CD4-positive, CD25-positive, alpha-beta regulatory T cell (primary cell): ENCODE data around the gene MYOCD. TPM values are rescaled to one million over a fixed set of nuclear protein-coding genes. Genes with fewer than 3 reads are reported as not detected.

Source experiments
- ATAC-seq, 2 donors: fragments of 150-1000 bp; cut with Tn5 transposase; one replicate each; pipeline ENCODE4 v1.10.0; 2021; ENCODE audit warnings: low read depth in 2 of 2, moderate number of reproducible peaks in 2 of 2, moderate library complexity in 1 of 2
- DNase-seq, 3 donors: peaks; one replicate each; pipeline versions ENCODE4 v3.0.0 to v3.0.0-alpha.2; 2012 to 2022; ENCODE audit warnings: mixed read lengths in 1 of 3
- H3K27ac ChIP-seq: one replicate; pipeline ENCODE4 v1.7.0; 2013; ENCODE audit warnings: mild to moderate bottlenecking, low read length; ENCODE audit not compliant: insufficient read depth, poor library complexity, severe bottlenecking
- H3K27me3 ChIP-seq: one replicate; pipeline ENCODE4 v1.7.0; 2013; ENCODE audit warnings: low read length; ENCODE audit not compliant: control insufficient read depth, insufficient read depth
- H3K36me3 ChIP-seq: one replicate; pipeline ENCODE4 v1.7.0; 2013; ENCODE audit warnings: mild to moderate bottlenecking, low read length, moderate library complexity; ENCODE audit not compliant: control insufficient read depth, insufficient read depth
- H3K4me1 ChIP-seq: 2 replicates; pipeline ENCODE4 v1.7.0; 2013; ENCODE audit warnings: mild to moderate bottlenecking, low read length; ENCODE audit not compliant: insufficient read depth, control insufficient read depth, poor library complexity, severe bottlenecking
- H3K4me3 ChIP-seq: one replicate; pipeline ENCODE4 v1.7.0; 2013; ENCODE audit warnings: low read depth, mild to moderate bottlenecking, low read length, moderate library complexity
- H3K9me3 ChIP-seq, 2 experiments: 1 replicate in 1 of 2; 2 replicates in 1 of 2; pipeline ENCODE4 v1.7.0; 2013; ENCODE audit warnings: low read length in 2 of 2, mild to moderate bottlenecking in 1 of 2, moderate library complexity in 1 of 2; ENCODE audit not compliant: control insufficient read depth in 2 of 2
- H3K27ac Mint-ChIP-seq, 3 donors: one replicate each; pipeline ENCODE4 v1.8.0; 2020 to 2022; ENCODE audit warnings: mild to moderate bottlenecking in 3 of 3, mixed read lengths in 3 of 3, moderate library complexity in 2 of 3
- H3K27me3 Mint-ChIP-seq: one replicate; pipeline ENCODE4 v1.8.0; 2022; ENCODE audit warnings: mild to moderate bottlenecking, mixed read lengths
- H3K36me3 Mint-ChIP-seq: one replicate; pipeline ENCODE4 v1.8.0; 2020; ENCODE audit warnings: mixed read lengths
- H3K4me1 Mint-ChIP-seq, 4 donors: one replicate each; pipeline ENCODE4 v1.8.0; 2020 to 2022; ENCODE audit warnings: mixed read lengths in 4 of 4, mild to moderate bottlenecking in 1 of 4
- H3K4me3 Mint-ChIP-seq, 4 donors: one replicate each; pipeline ENCODE4 v1.8.0; 2020 to 2022; ENCODE audit warnings: mild to moderate bottlenecking in 4 of 4, mixed read lengths in 4 of 4, moderate library complexity in 3 of 4
- H3K9me3 Mint-ChIP-seq, 7 donors: one replicate each; pipeline ENCODE4 v1.8.0; 2020 to 2022; ENCODE audit warnings: mixed read lengths in 7 of 7, mild to moderate bottlenecking in 3 of 7, moderate library complexity in 2 of 7
- polyA plus RNA-seq, 4 donors: library from polyadenylated mRNA; unstranded; fragments of 300-500 nt; fragmentation: Illumina TruSeq; gene quantifications; one replicate each; pipeline ENCODE4 v1.2.3, GENCODE V29; 2021
- total RNA-seq: library from RNA; stranded (reverse); gene quantifications from one replicate; pipeline ENCODE4 v1.2.3, GENCODE V29; 2022

MYOCD gene
- total and polyA plus RNA-seq, 5 donors from 2014 or later, result not detected

DNA sequence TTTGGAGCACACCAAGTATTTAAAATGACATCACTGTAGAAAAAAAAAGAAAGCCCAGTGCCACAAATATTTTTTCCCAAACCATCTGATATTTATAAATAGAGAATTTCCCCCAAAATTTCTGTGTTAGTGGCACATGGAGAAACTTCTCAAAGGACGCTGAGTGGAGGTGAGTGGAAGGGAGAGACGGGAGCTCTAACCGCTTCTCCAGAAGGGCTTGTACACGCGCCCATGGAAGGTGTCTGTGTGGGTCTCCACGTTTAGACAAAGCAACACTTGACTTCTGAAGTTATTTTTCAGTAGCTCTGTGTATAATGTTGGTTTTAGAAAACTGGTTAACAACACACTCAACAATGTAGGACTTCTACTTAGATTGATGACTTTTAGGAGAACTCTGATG lies 1.0 kb downstream of the MYOCD start:
- no peak for ATAC-seq
- no peaks in the 10 kb centered on the region for H3K9me3 ChIP-seq
- no peaks in the 10 kb centered on the region for H3K4me1 ChIP-seq
- no peak for DNase-seq
- Mint-ChIP-seq H3K36me3 (no peaks in the 10 kb centered on the region), H3K27me3 (peaks cover 35% of the 10 kb centered on the region), H3K4me3 (no peak overlapping the region), H3K4me1 (peaks cover 0 to 5% (median 0%) of the 10 kb centered on the region in 4 donors), H3K27ac (no peak overlapping the region), H3K9me3 (peaks cover 0 to 5% (median 0%) of the 10 kb centered on the region in 7 donors)
- no peak overlapping the region for H3K27ac ChIP-seq
- H3K36me3 ChIP-seq, result no peaks in the 10 kb centered on the region
- H3K4me3 ChIP-seq, result no peak overlapping the region
- H3K27me3 ChIP-seq, result peaks cover 4% of the 10 kb centered on the region

GRCh38 chr17:12667299-12667958 lies 1.7 kb downstream of the MYOCD start:
- Mint-ChIP-seq H3K27me3 (peaks cover 35% of the 10 kb centered on the region), H3K4me3 (no peak overlapping the region), H3K9me3 (peaks cover 0 to under 1% (median 0%) of the 10 kb centered on the region in 7 donors), H3K27ac (no peak overlapping the region), H3K4me1 (peaks cover 0 to 5% (median 0%) of the 10 kb centered on the region in 4 donors), H3K36me3 (no peaks in the 10 kb centered on the region)
- no peaks in the 10 kb centered on the region for H3K9me3 ChIP-seq
- no peak for ATAC-seq
- no peak for DNase-seq
- no peak overlapping the region for H3K4me3 ChIP-seq
- H3K4me1 ChIP-seq, result no peaks in the 10 kb centered on the region
- no peak overlapping the region for H3K27ac ChIP-seq
- H3K27me3 ChIP-seq, result peaks cover 4% of the 10 kb centered on the region
- no peaks in the 10 kb centered on the region for H3K36me3 ChIP-seq

DNA sequence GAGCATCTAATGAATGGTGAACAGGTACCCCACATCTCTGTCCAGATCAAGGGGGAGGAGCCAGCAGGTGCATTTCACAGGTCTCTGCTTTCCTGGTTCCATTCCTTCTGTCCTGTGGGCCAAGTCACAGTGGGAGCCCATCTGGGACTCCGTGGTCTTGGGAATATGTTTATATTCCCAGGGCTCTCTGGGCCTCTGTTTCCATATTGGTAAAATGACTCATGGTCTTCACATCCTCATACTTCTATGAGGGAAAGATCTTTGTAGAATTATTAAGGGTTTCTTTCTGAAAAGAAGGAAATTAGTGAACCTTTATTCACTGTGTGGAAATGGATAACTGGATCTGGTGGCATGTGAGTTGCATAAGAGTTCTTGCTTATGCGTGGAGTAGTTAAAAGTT lies 6.2 kb downstream of the MYOCD start:
- no peaks in the 10 kb centered on the region for H3K4me1 ChIP-seq
- Mint-ChIP-seq H3K4me1 (no peaks in the 10 kb centered on the region), H3K9me3 (no peaks in the 10 kb centered on the region), H3K4me3 (no peak overlapping the region), H3K27me3 (peaks cover 7% of the 10 kb centered on the region), H3K36me3 (no peaks in the 10 kb centered on the region), H3K27ac (no peak overlapping the region)
- no peaks in the 10 kb centered on the region for H3K27me3 ChIP-seq
- no peaks in the 10 kb centered on the region for H3K9me3 ChIP-seq
- ATAC-seq (no peak), DNase-seq (no peak)
- no peak overlapping the region for H3K27ac ChIP-seq
- H3K36me3 ChIP-seq, result no peaks in the 10 kb centered on the region
- no peak overlapping the region for H3K4me3 ChIP-seq

- no peak overlapping the region for H3K4me3 Mint-ChIP-seq
- DNase-seq (no peak), ATAC-seq (no peak)
- H3K27me3 ChIP-seq, result no peaks in the 10 kb centered on the region
- H3K27ac ChIP-seq, result no peak overlapping the region
- H3K9me3 Mint-ChIP-seq, result no peaks in the 10 kb centered on the region
- peaks cover 4% of the 10 kb centered on the region for H3K27me3 Mint-ChIP-seq
- H3K36me3 ChIP-seq, result no peaks in the 10 kb centered on the region
- H3K4me1 Mint-ChIP-seq, result no peaks in the 10 kb centered on the region
- H3K36me3 Mint-ChIP-seq, result no peaks in the 10 kb centered on the region
- H3K4me1 ChIP-seq, result no peaks in the 10 kb centered on the region
- H3K9me3 ChIP-seq, result no peaks in the 10 kb centered on the region
- no peak overlapping the region for H3K4me3 ChIP-seq
- no peak overlapping the region for H3K27ac Mint-ChIP-seq
These were observed 7.3 kb downstream of the MYOCD start for GRCh38 chr17:12672947-12673346.

GRCh38 chr17:12673788-12674187 lies 8.1 kb downstream of the MYOCD start:
- DNase-seq (no peak), ATAC-seq (no peak)
- Mint-ChIP-seq H3K27ac (no peak overlapping the region), H3K9me3 (no peaks in the 10 kb centered on the region), H3K4me1 (no peaks in the 10 kb centered on the region), H3K4me3 (no peak overlapping the region), H3K27me3 (no peaks in the 10 kb centered on the region), H3K36me3 (no peaks in the 10 kb centered on the region)
- H3K36me3 ChIP-seq, result no peaks in the 10 kb centered on the region
- H3K4me1 ChIP-seq, result no peaks in the 10 kb centered on the region
- H3K4me3 ChIP-seq, result no peak overlapping the region
- H3K27ac ChIP-seq, result no peak overlapping the region
- H3K9me3 ChIP-seq, result no peaks in the 10 kb centered on the region
- no peaks in the 10 kb centered on the region for H3K27me3 ChIP-seq

DNA sequence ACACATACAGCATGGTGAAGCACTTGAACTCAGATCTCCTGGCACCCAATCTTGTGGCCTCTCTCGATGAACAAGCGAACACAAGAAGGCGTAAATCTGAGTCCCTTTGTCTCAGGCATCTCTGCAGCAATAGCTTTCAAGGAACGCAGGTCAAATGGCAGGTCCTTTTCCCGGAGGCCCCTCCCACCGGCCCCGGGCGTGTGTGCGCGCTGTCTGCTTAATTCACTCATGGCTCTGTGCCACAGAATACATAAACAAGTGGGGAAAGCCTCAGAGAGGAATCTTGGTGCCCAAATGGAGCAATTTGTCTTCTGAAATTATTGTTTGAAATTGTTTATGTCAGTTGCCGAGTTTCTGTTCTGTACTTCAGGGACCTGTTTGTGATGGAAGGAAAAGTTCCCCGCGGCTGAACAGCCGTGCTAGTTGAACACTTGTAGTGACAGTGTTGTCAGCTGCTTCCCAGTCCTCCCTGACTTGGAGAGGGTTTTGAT lies 14.8 kb downstream of the MYOCD start:
- Mint-ChIP-seq H3K4me1 (peaks cover 0 to 4% (median 0%) of the 10 kb centered on the region in 4 donors), H3K27ac (no peak overlapping the region), H3K36me3 (no peaks in the 10 kb centered on the region), H3K27me3 (peaks cover 4% of the 10 kb centered on the region), H3K4me3 (no peak overlapping the region), H3K9me3 (peaks cover 0 to 7% (median 3%) of the 10 kb centered on the region in 7 donors)
- H3K4me1 ChIP-seq, result no peaks in the 10 kb centered on the region
- no peak overlapping the region for H3K27ac ChIP-seq
- no peaks in the 10 kb centered on the region for H3K36me3 ChIP-seq
- ATAC-seq (no peak), DNase-seq (no peak)
- H3K9me3 ChIP-seq, result no peaks in the 10 kb centered on the region
- no peak overlapping the region for H3K4me3 ChIP-seq
- H3K27me3 ChIP-seq, result no peaks in the 10 kb centered on the region

DNA sequence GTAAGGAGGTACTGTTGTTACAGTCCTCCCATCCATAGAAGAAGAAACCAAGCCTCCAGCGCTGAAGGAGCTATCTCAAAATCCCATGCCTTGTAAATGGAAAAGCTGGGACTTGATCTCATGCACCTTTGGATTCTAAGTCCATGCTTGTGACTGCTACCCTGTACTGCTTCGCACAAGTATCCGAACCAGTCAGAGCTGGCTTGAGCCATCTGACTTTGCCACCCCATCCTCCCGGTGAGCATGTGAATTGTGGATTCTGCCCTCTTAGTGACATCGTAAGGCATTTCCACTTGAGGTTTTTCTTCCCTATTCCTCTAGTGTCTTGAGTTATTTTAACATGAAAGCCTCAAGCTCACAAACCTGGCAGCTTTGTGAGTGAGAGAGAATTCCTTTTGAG lies 15.3 kb downstream of the MYOCD start:
- H3K27me3 ChIP-seq, result no peaks in the 10 kb centered on the region
- H3K4me1 ChIP-seq, result no peaks in the 10 kb centered on the region
- peaks cover 0 to 4% (median 0%) of the 10 kb centered on the region in 4 donors for H3K4me1 Mint-ChIP-seq
- no peak for DNase-seq
- no peak overlapping the region for H3K4me3 Mint-ChIP-seq
- H3K27ac Mint-ChIP-seq, result no peak overlapping the region
- H3K36me3 Mint-ChIP-seq, result no peaks in the 10 kb centered on the region
- no peak for ATAC-seq
- peaks cover 0 to 7% (median 3%) of the 10 kb centered on the region in 7 donors for H3K9me3 Mint-ChIP-seq
- H3K9me3 ChIP-seq, result no peaks in the 10 kb centered on the region
- H3K27me3 Mint-ChIP-seq, result peaks cover 4% of the 10 kb centered on the region
- no peak overlapping the region for H3K27ac ChIP-seq
- no peaks in the 10 kb centered on the region for H3K36me3 ChIP-seq
- H3K4me3 ChIP-seq, result no peak overlapping the region

- no peaks in the 10 kb centered on the region for H3K27me3 ChIP-seq
- Mint-ChIP-seq H3K9me3 (peaks cover 0 to 7% (median 3%) of the 10 kb centered on the region in 7 donors), H3K27me3 (peaks cover 4% of the 10 kb centered on the region), H3K36me3 (no peaks in the 10 kb centered on the region), H3K27ac (no peak overlapping the region), H3K4me3 (no peak overlapping the region), H3K4me1 (peaks cover 0 to 4% (median 0%) of the 10 kb centered on the region in 4 donors)
- ATAC-seq, result no peak
- no peaks in the 10 kb centered on the region for H3K36me3 ChIP-seq
- no peak overlapping the region for H3K27ac ChIP-seq
- no peak for DNase-seq
- H3K4me3 ChIP-seq, result no peak overlapping the region
- H3K4me1 ChIP-seq, result no peaks in the 10 kb centered on the region
- no peaks in the 10 kb centered on the region for H3K9me3 ChIP-seq
These were observed 17.6 kb downstream of the MYOCD start for GRCh38 chr17:12683299-12683698.
